ENCODE data around the gene EXOC4.

EXOC4 gene

DNA sequence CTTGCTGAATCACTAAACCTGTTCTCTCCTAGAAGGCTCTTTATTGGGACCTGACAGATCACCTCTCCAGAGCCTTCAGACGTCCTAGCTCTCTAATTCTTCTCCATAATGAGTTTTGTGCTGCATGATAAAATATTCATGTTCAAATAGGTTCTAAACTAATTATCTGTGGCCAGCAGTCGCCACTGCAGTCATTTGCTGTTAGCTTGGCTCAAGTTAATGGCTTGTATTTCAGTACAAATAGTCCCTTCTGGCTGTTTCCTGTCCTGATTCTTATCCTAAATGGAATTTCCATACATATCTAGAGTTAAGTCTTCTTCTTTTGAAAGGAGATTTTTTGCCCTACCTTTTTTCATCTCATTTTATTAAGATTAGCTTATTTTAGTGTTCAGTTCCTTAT is 303.2 kb downstream of the EXOC4 start:
- no peaks in the 10 kb centered on the region for H3K9me3 ChIP-seq (ENCODE audit: control insufficient read depth, low read length)
- no peaks in the 10 kb centered on the region for H3K36me3 ChIP-seq (ENCODE audit: control insufficient read depth, insufficient read depth, low read length, severe bottlenecking)
- H3K27me3 ChIP-seq (replicated peaks; ENCODE audit: control insufficient read depth, insufficient read depth, low read length) = no peaks in the 10 kb centered on the region
- H3K4me1 ChIP-seq (ENCODE audit: control insufficient read depth, insufficient read depth, low read length) = peaks cover 1% of the 10 kb centered on the region
- no peak overlapping the region for H3K9ac ChIP-seq (ENCODE audit: low read length)
- DNase-seq (ENCODE audit: low read depth) = no peak
- H3K4me3 ChIP-seq (ENCODE audit: low read length) = no peak overlapping the region

DNA sequence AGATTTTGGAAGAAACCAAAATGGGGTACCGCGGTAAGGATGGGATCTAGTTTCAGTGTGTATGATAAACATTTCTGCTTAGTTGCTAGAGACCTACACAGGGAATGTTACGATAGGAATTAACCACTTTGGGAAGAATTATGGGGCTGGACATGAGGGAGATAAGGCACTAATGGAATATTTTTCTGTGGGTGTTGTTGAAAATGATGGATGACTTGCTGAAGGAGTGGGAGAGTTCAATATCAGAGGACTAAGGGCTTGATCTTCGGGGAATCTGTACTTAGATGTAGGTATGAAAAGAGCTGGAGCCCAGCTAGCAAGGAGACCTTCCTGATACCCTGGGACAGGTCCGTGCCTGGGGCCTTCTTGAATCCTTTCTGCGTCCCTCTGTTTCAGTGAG is 303.7 kb downstream of the EXOC4 start:
- H3K27me3 ChIP-seq (replicated peaks; ENCODE audit: control insufficient read depth, insufficient read depth, low read length) = no peaks in the 10 kb centered on the region
- H3K9ac ChIP-seq (ENCODE audit: low read length) = no peak overlapping the region
- no peaks in the 10 kb centered on the region for H3K9me3 ChIP-seq (ENCODE audit: control insufficient read depth, low read length)
- peaks cover 1% of the 10 kb centered on the region for H3K4me1 ChIP-seq (ENCODE audit: control insufficient read depth, insufficient read depth, low read length)
- no peak for DNase-seq (ENCODE audit: low read depth)
- H3K36me3 ChIP-seq (ENCODE audit: control insufficient read depth, insufficient read depth, low read length, severe bottlenecking) = no peaks in the 10 kb centered on the region
- H3K4me3 ChIP-seq (ENCODE audit: low read length) = no peak overlapping the region

DNA sequence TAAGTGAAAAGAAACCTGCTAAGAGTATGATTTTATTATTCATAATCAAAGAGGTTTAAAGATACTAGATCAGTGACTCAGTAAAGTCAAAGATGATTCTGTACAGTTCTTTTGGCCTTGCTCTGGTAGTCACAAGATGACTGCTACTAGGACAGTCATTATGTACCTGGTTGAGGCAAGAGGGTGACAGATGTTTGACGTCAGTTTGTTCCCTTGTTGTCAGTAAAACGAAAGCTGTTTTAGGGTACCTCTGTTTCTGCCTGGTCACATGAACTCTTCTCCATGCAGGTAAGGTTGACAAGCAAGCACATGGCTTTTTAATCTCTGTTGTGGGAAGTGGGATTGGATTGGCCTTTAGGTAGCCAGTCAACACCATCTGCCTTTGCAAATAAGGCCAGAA is 308.0 kb downstream of the EXOC4 start:
- Histone ChIP-seq H3K27me3 (replicated peaks; ENCODE audit: control insufficient read depth, insufficient read depth, low read length) (no peaks in the 10 kb centered on the region), H3K9me3 (ENCODE audit: control insufficient read depth, low read length) (no peaks in the 10 kb centered on the region), H3K4me1 (ENCODE audit: control insufficient read depth, insufficient read depth, low read length) (peaks cover 19% of the 10 kb centered on the region), H3K36me3 (ENCODE audit: control insufficient read depth, insufficient read depth, low read length, severe bottlenecking) (no peaks in the 10 kb centered on the region), H3K4me3 (ENCODE audit: low read length) (no peak overlapping the region), H3K9ac (ENCODE audit: low read length) (no peak overlapping the region)
- DNase-seq (ENCODE audit: low read depth) = no peak

DNA sequence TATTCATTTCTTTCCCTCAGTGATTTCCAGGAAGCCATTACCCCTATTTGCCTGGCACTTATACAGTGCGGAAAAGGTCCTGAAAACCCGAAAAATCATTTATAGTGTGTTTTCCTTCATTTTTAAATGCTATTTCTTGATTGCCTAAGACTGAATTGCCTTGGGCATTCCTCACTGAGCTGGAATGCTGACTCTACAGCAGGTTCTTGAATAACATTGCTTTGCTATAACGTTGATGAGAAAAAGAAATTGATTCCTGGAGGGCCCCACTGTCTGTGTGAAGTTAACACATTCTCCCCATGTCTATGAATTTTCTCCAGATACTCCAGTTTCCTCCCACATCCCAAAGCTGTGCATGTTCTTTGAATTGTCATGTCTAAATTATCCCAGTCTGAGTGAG is 308.5 kb downstream of the EXOC4 start:
- Histone ChIP-seq H3K9ac (ENCODE audit: low read length) (no peak overlapping the region), H3K9me3 (ENCODE audit: control insufficient read depth, low read length) (no peaks in the 10 kb centered on the region), H3K4me1 (ENCODE audit: control insufficient read depth, insufficient read depth, low read length) (peaks cover 19% of the 10 kb centered on the region), H3K4me3 (ENCODE audit: low read length) (no peak overlapping the region), H3K36me3 (ENCODE audit: control insufficient read depth, insufficient read depth, low read length, severe bottlenecking) (no peaks in the 10 kb centered on the region), H3K27me3 (replicated peaks; ENCODE audit: control insufficient read depth, insufficient read depth, low read length) (no peaks in the 10 kb centered on the region)
- peak; percentile 52 for DNase-seq (ENCODE audit: low read depth)

DNA sequence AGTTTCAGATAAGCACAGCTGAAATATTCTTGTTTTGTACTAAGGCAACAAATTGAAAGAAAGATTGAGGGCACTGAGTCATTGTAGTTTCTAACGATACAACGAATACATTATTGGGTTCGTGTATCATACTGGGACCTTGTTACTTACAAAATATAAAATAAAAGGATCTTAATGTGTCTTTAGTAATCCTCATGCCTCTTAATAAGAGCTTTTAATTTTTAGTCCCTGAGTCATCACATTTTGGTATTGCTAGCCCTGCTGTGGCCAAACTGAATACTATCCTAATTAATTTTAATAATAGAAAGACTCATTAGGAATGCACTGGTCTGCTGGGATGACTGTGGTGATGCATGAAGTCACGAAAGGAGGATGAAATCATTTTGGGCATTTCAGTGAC is 309.7 kb downstream of the EXOC4 start:
- Histone ChIP-seq H3K9ac (ENCODE audit: low read length) (no peak overlapping the region), H3K4me3 (ENCODE audit: low read length) (peak overlapping the region; percentile 6), H3K4me1 (ENCODE audit: control insufficient read depth, insufficient read depth, low read length) (peaks cover 19% of the 10 kb centered on the region), H3K9me3 (ENCODE audit: control insufficient read depth, low read length) (no peaks in the 10 kb centered on the region), H3K36me3 (ENCODE audit: control insufficient read depth, insufficient read depth, low read length, severe bottlenecking) (no peaks in the 10 kb centered on the region), H3K27me3 (replicated peaks; ENCODE audit: control insufficient read depth, insufficient read depth, low read length) (no peaks in the 10 kb centered on the region)
- no peak for DNase-seq (ENCODE audit: low read depth)

DNA sequence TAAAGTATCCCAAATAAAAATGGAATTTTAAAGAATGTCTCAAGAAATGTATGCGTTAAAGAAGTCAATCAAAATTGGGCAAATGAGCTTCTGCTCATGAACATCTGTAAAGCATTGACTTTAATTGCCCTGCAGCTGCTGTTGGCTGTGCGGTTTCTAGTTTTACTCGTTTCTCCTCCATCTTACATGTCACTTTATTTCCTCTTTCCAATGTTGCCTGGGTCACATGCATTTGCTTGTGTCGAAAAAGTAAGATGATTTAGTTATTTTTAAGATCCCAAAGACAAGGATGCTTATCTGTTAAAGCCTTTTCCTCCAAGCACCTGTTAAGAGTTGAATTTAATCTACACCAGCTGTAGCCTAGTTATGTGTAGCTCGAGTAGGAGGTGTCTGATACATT is 310.4 kb downstream of the EXOC4 start:
- no peak for DNase-seq (ENCODE audit: low read depth)
- Histone ChIP-seq H3K4me1 (ENCODE audit: control insufficient read depth, insufficient read depth, low read length) (peaks cover 19% of the 10 kb centered on the region), H3K9me3 (ENCODE audit: control insufficient read depth, low read length) (no peaks in the 10 kb centered on the region), H3K36me3 (ENCODE audit: control insufficient read depth, insufficient read depth, low read length, severe bottlenecking) (no peaks in the 10 kb centered on the region), H3K27me3 (replicated peaks; ENCODE audit: control insufficient read depth, insufficient read depth, low read length) (no peaks in the 10 kb centered on the region), H3K9ac (ENCODE audit: low read length) (no peak overlapping the region), H3K4me3 (ENCODE audit: low read length) (no peak overlapping the region)

DNA sequence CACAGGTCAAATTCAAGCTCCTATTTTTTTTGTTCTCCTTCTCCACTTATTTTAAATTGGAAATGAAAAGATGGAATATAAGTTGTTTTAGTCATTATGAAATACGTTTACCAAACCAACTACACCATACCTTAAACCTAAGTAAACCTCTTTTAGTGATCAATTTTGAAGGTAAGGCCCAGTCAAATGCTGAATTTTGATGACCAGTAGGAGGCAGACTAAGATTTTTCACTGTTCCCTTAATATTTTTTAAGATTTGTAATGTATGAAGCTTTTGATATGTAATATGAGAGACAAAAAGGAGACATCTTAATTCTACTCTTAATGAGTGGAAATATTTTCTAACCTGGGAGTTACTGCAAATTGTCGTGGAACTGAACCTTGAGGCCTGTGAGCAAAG is 311.6 kb downstream of the EXOC4 start:
- no peaks in the 10 kb centered on the region for H3K27me3 ChIP-seq (replicated peaks; ENCODE audit: control insufficient read depth, insufficient read depth, low read length)
- H3K9ac ChIP-seq (ENCODE audit: low read length) = no peak overlapping the region
- H3K4me3 ChIP-seq (ENCODE audit: low read length) = no peak overlapping the region
- no peaks in the 10 kb centered on the region for H3K9me3 ChIP-seq (ENCODE audit: control insufficient read depth, low read length)
- H3K4me1 ChIP-seq (ENCODE audit: control insufficient read depth, insufficient read depth, low read length) = peaks cover 19% of the 10 kb centered on the region
- no peak for DNase-seq (ENCODE audit: low read depth)
- H3K36me3 ChIP-seq (ENCODE audit: control insufficient read depth, insufficient read depth, low read length, severe bottlenecking) = no peaks in the 10 kb centered on the region

DNA sequence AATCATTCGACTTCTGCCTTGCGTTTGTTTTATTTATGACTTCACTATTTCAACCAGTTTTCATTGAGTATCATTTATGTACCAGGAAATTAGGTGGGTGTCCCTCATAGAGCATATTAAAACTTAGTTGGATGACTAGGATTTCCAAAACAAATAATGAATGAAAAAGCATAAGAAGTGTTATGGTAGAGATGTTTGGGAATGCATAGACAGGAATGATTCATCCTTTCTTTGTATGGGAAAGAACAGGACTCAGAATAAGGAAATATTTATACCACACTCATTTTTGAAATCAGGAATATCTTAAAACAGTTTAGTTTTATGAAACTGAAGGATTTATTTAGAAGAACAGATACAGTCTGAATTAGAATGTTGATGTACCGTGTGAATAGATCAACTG is 315.7 kb downstream of the EXOC4 start:
- no peak overlapping the region for H3K9ac ChIP-seq (ENCODE audit: low read length)
- no peak overlapping the region for H3K4me3 ChIP-seq (ENCODE audit: low read length)
- H3K9me3 ChIP-seq (ENCODE audit: control insufficient read depth, low read length) = no peaks in the 10 kb centered on the region
- no peak for DNase-seq (ENCODE audit: low read depth)
- H3K27me3 ChIP-seq (replicated peaks; ENCODE audit: control insufficient read depth, insufficient read depth, low read length) = no peaks in the 10 kb centered on the region
- peaks cover 24% of the 10 kb centered on the region for H3K4me1 ChIP-seq (ENCODE audit: control insufficient read depth, insufficient read depth, low read length)
- no peaks in the 10 kb centered on the region for H3K36me3 ChIP-seq (ENCODE audit: control insufficient read depth, insufficient read depth, low read length, severe bottlenecking)

DNA sequence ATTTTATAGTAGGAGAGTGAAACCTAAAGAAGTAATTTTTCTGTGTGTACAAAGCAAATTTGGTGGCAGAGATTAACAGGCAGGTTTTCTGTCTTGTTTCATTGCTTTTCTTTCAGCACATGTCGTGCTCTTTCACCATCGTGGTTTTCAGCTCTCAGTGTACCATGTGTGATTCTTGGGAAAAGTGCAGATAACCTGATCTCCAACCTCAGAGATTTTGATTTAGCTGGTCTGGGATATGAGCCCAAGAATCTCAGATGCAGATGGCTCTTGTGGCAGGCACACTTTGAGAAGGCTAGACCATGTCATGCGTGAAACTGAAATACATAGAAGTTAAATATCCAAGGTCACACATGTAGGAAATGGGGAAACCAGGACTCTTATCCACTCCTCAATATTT is 317.4 kb downstream of the EXOC4 start:
- DNase-seq (ENCODE audit: low read depth) = no peak
- Histone ChIP-seq H3K9ac (ENCODE audit: low read length) (peak overlapping the region; percentile 16), H3K27me3 (replicated peaks; ENCODE audit: control insufficient read depth, insufficient read depth, low read length) (no peaks in the 10 kb centered on the region), H3K4me3 (ENCODE audit: low read length) (no peak overlapping the region), H3K36me3 (ENCODE audit: control insufficient read depth, insufficient read depth, low read length, severe bottlenecking) (no peaks in the 10 kb centered on the region), H3K4me1 (ENCODE audit: control insufficient read depth, insufficient read depth, low read length) (peaks cover 24% of the 10 kb centered on the region), H3K9me3 (ENCODE audit: control insufficient read depth, low read length) (no peaks in the 10 kb centered on the region)

DNA sequence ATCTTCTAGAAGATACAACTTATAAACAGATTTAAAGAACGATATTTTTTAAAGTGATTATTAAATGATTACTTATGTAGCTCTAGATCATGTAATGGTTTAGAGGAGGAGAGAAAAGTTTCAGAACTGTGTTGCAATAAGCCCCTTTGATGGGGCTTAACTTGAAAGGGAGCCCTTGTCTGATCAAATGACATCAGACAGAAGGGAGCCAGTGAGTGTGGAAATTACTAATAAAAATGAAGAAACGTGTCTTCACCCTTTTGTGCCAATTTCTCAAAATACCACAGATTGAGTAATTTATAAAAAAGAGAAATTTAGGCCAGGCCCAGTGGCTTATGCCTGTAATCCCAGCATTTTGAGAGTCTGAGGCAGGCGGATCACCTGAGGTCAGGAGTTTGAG is 318.2 kb downstream of the EXOC4 start:
- Histone ChIP-seq H3K36me3 (ENCODE audit: control insufficient read depth, insufficient read depth, low read length, severe bottlenecking) (no peaks in the 10 kb centered on the region), H3K9ac (ENCODE audit: low read length) (peak overlapping the region; percentile 44), H3K9me3 (ENCODE audit: control insufficient read depth, low read length) (no peaks in the 10 kb centered on the region), H3K4me3 (ENCODE audit: low read length) (no peak overlapping the region), H3K4me1 (ENCODE audit: control insufficient read depth, insufficient read depth, low read length) (peaks cover 31% of the 10 kb centered on the region), H3K27me3 (replicated peaks; ENCODE audit: control insufficient read depth, insufficient read depth, low read length) (no peaks in the 10 kb centered on the region)
- no peak for DNase-seq (ENCODE audit: low read depth)

DNA sequence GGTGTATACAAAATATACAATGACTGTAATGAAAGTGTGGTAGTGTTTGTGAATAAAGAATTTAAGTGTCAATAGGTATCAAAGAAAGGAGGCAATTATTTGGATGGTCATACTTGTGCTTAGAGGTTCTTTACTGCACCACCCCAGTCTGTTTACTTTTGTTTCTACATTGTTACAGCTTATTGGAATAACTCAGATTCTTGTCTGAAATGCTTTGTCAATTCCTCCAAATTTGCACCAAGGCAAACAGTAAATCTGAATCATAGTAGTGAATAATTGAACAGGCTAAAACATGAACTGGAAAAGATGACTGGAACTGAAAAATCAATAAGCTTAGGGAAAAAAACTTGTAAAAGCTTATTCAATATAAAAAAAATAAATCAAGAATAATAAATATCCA is 319.2 kb downstream of the EXOC4 start:
- Histone ChIP-seq H3K9me3 (ENCODE audit: control insufficient read depth, low read length) (no peaks in the 10 kb centered on the region), H3K36me3 (ENCODE audit: control insufficient read depth, insufficient read depth, low read length, severe bottlenecking) (no peaks in the 10 kb centered on the region), H3K4me3 (ENCODE audit: low read length) (no peak overlapping the region), H3K4me1 (ENCODE audit: control insufficient read depth, insufficient read depth, low read length) (peaks cover 37% of the 10 kb centered on the region), H3K9ac (ENCODE audit: low read length) (peak overlapping the region; percentile 44), H3K27me3 (replicated peaks; ENCODE audit: control insufficient read depth, insufficient read depth, low read length) (no peaks in the 10 kb centered on the region)
- peak; percentile 27 for DNase-seq (ENCODE audit: low read depth)

DNA sequence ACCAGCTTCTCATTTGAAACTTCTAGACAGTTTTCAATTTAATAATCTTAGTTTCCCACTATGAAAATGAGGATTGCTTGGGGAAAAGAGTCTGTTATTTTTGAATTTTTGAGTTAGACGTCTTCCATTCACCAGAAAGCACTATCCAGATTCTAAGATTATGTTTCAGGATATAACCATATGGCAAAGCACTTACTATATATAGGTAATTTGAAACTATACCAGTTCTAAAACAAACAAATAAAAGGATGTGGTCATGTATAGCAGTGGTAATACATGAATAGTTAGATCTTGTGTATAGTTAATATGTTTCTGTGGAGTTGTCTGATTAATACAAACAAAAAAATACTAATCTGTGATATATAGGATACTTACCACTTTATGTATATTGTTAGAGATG is 320.0 kb downstream of the EXOC4 start:
- peaks cover 37% of the 10 kb centered on the region for H3K4me1 ChIP-seq (ENCODE audit: control insufficient read depth, insufficient read depth, low read length)
- no peak overlapping the region for H3K4me3 ChIP-seq (ENCODE audit: low read length)
- H3K9me3 ChIP-seq (ENCODE audit: control insufficient read depth, low read length) = no peaks in the 10 kb centered on the region
- no peak overlapping the region for H3K9ac ChIP-seq (ENCODE audit: low read length)
- no peak for DNase-seq (ENCODE audit: low read depth)
- no peaks in the 10 kb centered on the region for H3K27me3 ChIP-seq (replicated peaks; ENCODE audit: control insufficient read depth, insufficient read depth, low read length)
- H3K36me3 ChIP-seq (ENCODE audit: control insufficient read depth, insufficient read depth, low read length, severe bottlenecking) = no peaks in the 10 kb centered on the region

All from adipocyte (in vitro differentiated cells).